GM23338 (cell line): ENCODE results near the gene MATK. TPM values are rescaled to one million over a fixed set of nuclear protein-coding genes. Genes with fewer than 3 reads are reported as not detected.

Experiments used
- ATAC-seq: fragments of 200-7000 bp; cut with Tn5 transposase; 3 replicates; pipeline ENCODE4 v1.9.1; 2020
- DNase-seq: peaks from one replicate; pipeline ENCODE4 v3.0.0-alpha.2; 2015; ENCODE audit warnings: low spot score
- H2AFZ ChIP-seq: fragments of 200-600 bp; sonication (generic); 2 replicates; pipeline ENCODE4 v1.8.0; 2016; ENCODE audit warnings: antibody characterized with exemption, mild to moderate bottlenecking, moderate library complexity
- H3F3A ChIP-seq: fragments of 200-600 bp; sonication (generic); replicated peaks from 2 replicates; pipeline ENCODE4 v1.8.0; 2017; ENCODE audit warnings: antibody characterized with exemption, mixed run types, low read depth
- H3K27ac ChIP-seq: fragments of 200-600 bp; sonication (generic); 2 replicates; pipeline ENCODE4 v1.6.1; 2016; ENCODE audit warnings: low read depth
- H3K27me3 ChIP-seq: fragments of 200-600 bp; sonication (generic); 2 replicates; pipeline ENCODE4 v1.8.0; 2016; ENCODE audit warnings: mild to moderate bottlenecking, mixed run types, moderate library complexity; ENCODE audit not compliant: insufficient read depth
- H3K36me3 ChIP-seq: fragments of 200-600 bp; sonication (generic); 2 replicates; pipeline ENCODE4 v1.8.0; 2016; ENCODE audit warnings: mild to moderate bottlenecking; ENCODE audit not compliant: insufficient read depth
- H3K4me1 ChIP-seq: fragments of 200-600 bp; sonication (generic); 2 replicates; pipeline ENCODE4 v1.8.0; 2016; ENCODE audit warnings: mild to moderate bottlenecking, moderate library complexity; ENCODE audit not compliant: insufficient read depth
- H3K4me2 ChIP-seq: fragments of 200-600 bp; sonication (generic); 2 replicates; pipeline ENCODE4 v1.7.1; 2017; ENCODE audit warnings: mixed run types
- H3K4me3 ChIP-seq: fragments of 200-600 bp; sonication (generic); 2 replicates; pipeline ENCODE4 v1.6.1; 2016; ENCODE audit warnings: mixed run types
- H3K79me2 ChIP-seq: fragments of 200-600 bp; sonication (generic); replicated peaks from 2 replicates; pipeline ENCODE4 v1.8.0; 2017; ENCODE audit warnings: mild to moderate bottlenecking; ENCODE audit not compliant: insufficient read depth
- H3K9me2 ChIP-seq: fragments of 200-600 bp; sonication (generic); 2 replicates; pipeline ENCODE4 v1.8.0; 2017; ENCODE audit not compliant: insufficient read depth
- H4K20me1 ChIP-seq: fragments of 200-600 bp; sonication (generic); replicated peaks from 2 replicates; pipeline ENCODE4 v1.8.0; 2017; ENCODE audit warnings: mild to moderate bottlenecking; ENCODE audit not compliant: insufficient read depth
- H3K27ac Mint-ChIP-seq: 2 replicates; pipeline ENCODE4 v1.8.0; 2020; ENCODE audit warnings: inconsistent platforms, mild to moderate bottlenecking, moderate library complexity, mixed read lengths
- H3K27me3 Mint-ChIP-seq: 3 replicates; pipeline ENCODE4 v1.8.0; 2022; ENCODE audit warnings: low read depth, mild to moderate bottlenecking, moderate library complexity, mixed read lengths, inconsistent platforms; ENCODE audit not compliant: insufficient read depth, poor library complexity
- H3K36me3 Mint-ChIP-seq: 3 replicates; pipeline ENCODE4 v1.8.0; 2021; ENCODE audit warnings: low read depth, mild to moderate bottlenecking, inconsistent platforms, moderate library complexity, mixed read lengths
- H3K4me1 Mint-ChIP-seq: 3 replicates; pipeline ENCODE4 v1.8.0; 2020; ENCODE audit warnings: mild to moderate bottlenecking, inconsistent platforms, mixed read lengths
- H3K4me3 Mint-ChIP-seq: 3 replicates; pipeline ENCODE4 v1.8.0; 2021; ENCODE audit warnings: moderate library complexity, mild to moderate bottlenecking, inconsistent platforms, mixed read lengths
- H3K9me3 Mint-ChIP-seq: 3 replicates; pipeline ENCODE4 v1.8.0; 2020; ENCODE audit warnings: moderate library complexity, mild to moderate bottlenecking, inconsistent platforms, mixed read lengths
- CREB1 ChIP-seq: fragments of 250-450 bp; sonication (Bioruptor Pico); IDR thresholded peaks from 2 replicates; pipeline ENCODE4 v1.5.0; 2020; ENCODE audit warnings: low read depth, mild to moderate bottlenecking, moderate library complexity
- EZH2 ChIP-seq: fragments of 200-600 bp; sonication (generic); IDR thresholded peaks from one replicate; pipeline ENCODE4 v1.8.0; 2017; ENCODE audit warnings: antibody characterized with exemption, mild to moderate bottlenecking, low read depth; ENCODE audit not compliant: unreplicated experiment
- EZH2phosphoT487 ChIP-seq: fragments of 200-600 bp; sonication (generic); IDR thresholded peaks from one replicate; pipeline ENCODE4 v1.8.1; 2018; ENCODE audit warnings: antibody characterized with exemption; ENCODE audit not compliant: unreplicated experiment
- JUNB ChIP-seq: IDR thresholded peaks from one replicate; pipeline ENCODE4 v1.6.1; 2016; ENCODE audit warnings: antibody characterized with exemption; ENCODE audit not compliant: unreplicated experiment
- NANOG ChIP-seq: IDR thresholded peaks from 2 replicates; pipeline ENCODE4 v1.6.1; 2016; ENCODE audit warnings: antibody characterized with exemption, borderline replicate concordance
- POLR2AphosphoS5 ChIP-seq: IDR thresholded peaks from 2 replicates; pipeline ENCODE4 v1.6.1; 2016; ENCODE audit warnings: antibody characterized with exemption, low read depth
- STAT1 ChIP-seq: IDR thresholded peaks from one replicate; pipeline ENCODE4 v1.6.1; 2016; ENCODE audit warnings: antibody characterized with exemption; ENCODE audit not compliant: unreplicated experiment
- ZNF114 ChIP-seq: fragments of 250-450 bp; sonication (Bioruptor Pico); IDR thresholded peaks from 2 replicates; pipeline ENCODE4 v1.5.0; 2020; ENCODE audit warnings: mild to moderate bottlenecking, moderate library complexity
- ZNF331 ChIP-seq: fragments of 250-450 bp; sonication (Bioruptor Pico); IDR thresholded peaks from 2 replicates; pipeline ENCODE4 v1.5.0; 2020; ENCODE audit warnings: low read depth, mild to moderate bottlenecking, moderate library complexity
- ZNF462 ChIP-seq: fragments of 250-450 bp; sonication (Bioruptor Pico); IDR thresholded peaks from 2 replicates; pipeline ENCODE4 v1.5.0; 2020; ENCODE audit warnings: mild to moderate bottlenecking, moderate library complexity
- polyA plus RNA-seq: library from polyadenylated mRNA; unstranded; fragments of >200 nt; fragmentation: Nextera tagmentation; extraction: Ambion mirVana; gene quantifications from 2 replicates; pipeline ENCODE4 v1.2.1, GENCODE V29; 2016
- total RNA-seq: library from RNA; depleted of rRNA; stranded (reverse); fragments of >200 nt; shearing (Covaris generic); gene quantifications from 2 replicates; pipeline ENCODE4 v1.2.3, GENCODE V29; 2014
- TF ChIP-seq, protein P1 (sequence below): IDR thresholded peaks from 2 replicates; pipeline ENCODE4 v1.6.1; 2016; ENCODE audit warnings: antibody characterized with exemption
- TF ChIP-seq, protein P2 (sequence below), 2 experiments: fragments of 200-600 bp in 1 of 2; sonication (generic) in 1 of 2; conservative IDR thresholded peaks; 2 replicates each; pipeline versions ENCODE4 v1.5.1 to v1.6.1; 2016 to 2017; ENCODE audit warnings: antibody characterized with exemption in 2 of 2, low read depth in 2 of 2, mild to moderate bottlenecking in 2 of 2, moderate library complexity in 1 of 2
- TF ChIP-seq, protein P3 (sequence below): IDR thresholded peaks from one replicate; pipeline ENCODE4 v1.6.1; 2018; ENCODE audit warnings: antibody characterized with exemption; ENCODE audit not compliant: unreplicated experiment

MATK gene
- total and polyA plus RNA-seq, 2 experiments from 2014 or later = 13.4 to 21.4 TPM

- Histone ChIP-seq H3K4me3 (no peak overlapping the region), H3K27ac (no peak overlapping the region), H4K20me1 (no peaks in the 10 kb centered on the region), H3K9me2 (no peaks in the 10 kb centered on the region), H3K27me3 (peaks cover 8% of the 10 kb centered on the region; the same call in 1 of the 2 replicates), H3K4me2 (no peak overlapping the region), H2AFZ (no peak overlapping the region), H3K4me1 (no peaks in the 10 kb centered on the region), H3F3A (no peaks in the 10 kb centered on the region), H3K79me2 (no peaks in the 10 kb centered on the region), H3K36me3 (no peaks in the 10 kb centered on the region)
- ATAC-seq = no peak
- Mint-ChIP-seq H3K27ac (no peak overlapping the region), H3K36me3 (no peaks in the 10 kb centered on the region; the same call in 2 of the 3 replicates), H3K27me3 (peaks cover 15% of the 10 kb centered on the region), H3K4me3 (no peak overlapping the region), H3K9me3 (peaks cover 18% of the 10 kb centered on the region), H3K4me1 (no peaks in the 10 kb centered on the region)
- DNase-seq = no peak
- no peak for TF ChIP-seq JUNB
- no peak for TF ChIP-seq ZNF462 (CRISPR knock-in tag)
- no peak for TF ChIP-seq EZH2
- TF ChIP-seq, protein P1, sequence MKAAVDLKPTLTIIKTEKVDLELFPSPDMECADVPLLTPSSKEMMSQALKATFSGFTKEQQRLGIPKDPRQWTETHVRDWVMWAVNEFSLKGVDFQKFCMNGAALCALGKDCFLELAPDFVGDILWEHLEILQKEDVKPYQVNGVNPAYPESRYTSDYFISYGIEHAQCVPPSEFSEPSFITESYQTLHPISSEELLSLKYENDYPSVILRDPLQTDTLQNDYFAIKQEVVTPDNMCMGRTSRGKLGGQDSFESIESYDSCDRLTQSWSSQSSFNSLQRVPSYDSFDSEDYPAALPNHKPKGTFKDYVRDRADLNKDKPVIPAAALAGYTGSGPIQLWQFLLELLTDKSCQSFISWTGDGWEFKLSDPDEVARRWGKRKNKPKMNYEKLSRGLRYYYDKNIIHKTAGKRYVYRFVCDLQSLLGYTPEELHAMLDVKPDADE = no peak
- no peak for TF ChIP-seq NANOG
- no peak for TF ChIP-seq ZNF114 (CRISPR knock-in tag)
- no peak for TF ChIP-seq POLR2AphosphoS5
- TF ChIP-seq, protein P2, sequence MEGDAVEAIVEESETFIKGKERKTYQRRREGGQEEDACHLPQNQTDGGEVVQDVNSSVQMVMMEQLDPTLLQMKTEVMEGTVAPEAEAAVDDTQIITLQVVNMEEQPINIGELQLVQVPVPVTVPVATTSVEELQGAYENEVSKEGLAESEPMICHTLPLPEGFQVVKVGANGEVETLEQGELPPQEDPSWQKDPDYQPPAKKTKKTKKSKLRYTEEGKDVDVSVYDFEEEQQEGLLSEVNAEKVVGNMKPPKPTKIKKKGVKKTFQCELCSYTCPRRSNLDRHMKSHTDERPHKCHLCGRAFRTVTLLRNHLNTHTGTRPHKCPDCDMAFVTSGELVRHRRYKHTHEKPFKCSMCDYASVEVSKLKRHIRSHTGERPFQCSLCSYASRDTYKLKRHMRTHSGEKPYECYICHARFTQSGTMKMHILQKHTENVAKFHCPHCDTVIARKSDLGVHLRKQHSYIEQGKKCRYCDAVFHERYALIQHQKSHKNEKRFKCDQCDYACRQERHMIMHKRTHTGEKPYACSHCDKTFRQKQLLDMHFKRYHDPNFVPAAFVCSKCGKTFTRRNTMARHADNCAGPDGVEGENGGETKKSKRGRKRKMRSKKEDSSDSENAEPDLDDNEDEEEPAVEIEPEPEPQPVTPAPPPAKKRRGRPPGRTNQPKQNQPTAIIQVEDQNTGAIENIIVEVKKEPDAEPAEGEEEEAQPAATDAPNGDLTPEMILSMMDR (conservative IDR thresholded peaks at IDR 0.05; ENCODE audit: low read depth in 2 of 2) = no peak
- TF ChIP-seq ZNF331 = no peak
- no peak for TF ChIP-seq EZH2phosphoT487
- no peak for TF ChIP-seq STAT1
- TF ChIP-seq CREB1 = no peak
- TF ChIP-seq, protein P3, sequence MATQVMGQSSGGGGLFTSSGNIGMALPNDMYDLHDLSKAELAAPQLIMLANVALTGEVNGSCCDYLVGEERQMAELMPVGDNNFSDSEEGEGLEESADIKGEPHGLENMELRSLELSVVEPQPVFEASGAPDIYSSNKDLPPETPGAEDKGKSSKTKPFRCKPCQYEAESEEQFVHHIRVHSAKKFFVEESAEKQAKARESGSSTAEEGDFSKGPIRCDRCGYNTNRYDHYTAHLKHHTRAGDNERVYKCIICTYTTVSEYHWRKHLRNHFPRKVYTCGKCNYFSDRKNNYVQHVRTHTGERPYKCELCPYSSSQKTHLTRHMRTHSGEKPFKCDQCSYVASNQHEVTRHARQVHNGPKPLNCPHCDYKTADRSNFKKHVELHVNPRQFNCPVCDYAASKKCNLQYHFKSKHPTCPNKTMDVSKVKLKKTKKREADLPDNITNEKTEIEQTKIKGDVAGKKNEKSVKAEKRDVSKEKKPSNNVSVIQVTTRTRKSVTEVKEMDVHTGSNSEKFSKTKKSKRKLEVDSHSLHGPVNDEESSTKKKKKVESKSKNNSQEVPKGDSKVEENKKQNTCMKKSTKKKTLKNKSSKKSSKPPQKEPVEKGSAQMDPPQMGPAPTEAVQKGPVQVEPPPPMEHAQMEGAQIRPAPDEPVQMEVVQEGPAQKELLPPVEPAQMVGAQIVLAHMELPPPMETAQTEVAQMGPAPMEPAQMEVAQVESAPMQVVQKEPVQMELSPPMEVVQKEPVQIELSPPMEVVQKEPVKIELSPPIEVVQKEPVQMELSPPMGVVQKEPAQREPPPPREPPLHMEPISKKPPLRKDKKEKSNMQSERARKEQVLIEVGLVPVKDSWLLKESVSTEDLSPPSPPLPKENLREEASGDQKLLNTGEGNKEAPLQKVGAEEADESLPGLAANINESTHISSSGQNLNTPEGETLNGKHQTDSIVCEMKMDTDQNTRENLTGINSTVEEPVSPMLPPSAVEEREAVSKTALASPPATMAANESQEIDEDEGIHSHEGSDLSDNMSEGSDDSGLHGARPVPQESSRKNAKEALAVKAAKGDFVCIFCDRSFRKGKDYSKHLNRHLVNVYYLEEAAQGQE = no peak
Observed at GRCh38 chr19:3796358-3796757, 10.2 kb upstream of the MATK start.
